ENCODE measurements around the gene TRIM72.
"Not testable (repeated sequence)": the region's sequence is repeated elsewhere in the genome, so short reads cannot be mapped to it uniquely, and the experiment has no call there.

TRIM72 gene

GRCh38 chr16:31216422-31217135 is 2.7 kb downstream of the TRIM72 start, which contains the start of gene PYDC1:
Gene PYDC1 (minus strand): TSS chr16:31217135. CDS start chr16:31217028, 107 bp downstream.
- peak; percentile 70 for DNase-seq

GRCh38 chr16:31217136-31217530 is 3.2 kb downstream of the TRIM72 start:
- no peak for DNase-seq

DNA sequence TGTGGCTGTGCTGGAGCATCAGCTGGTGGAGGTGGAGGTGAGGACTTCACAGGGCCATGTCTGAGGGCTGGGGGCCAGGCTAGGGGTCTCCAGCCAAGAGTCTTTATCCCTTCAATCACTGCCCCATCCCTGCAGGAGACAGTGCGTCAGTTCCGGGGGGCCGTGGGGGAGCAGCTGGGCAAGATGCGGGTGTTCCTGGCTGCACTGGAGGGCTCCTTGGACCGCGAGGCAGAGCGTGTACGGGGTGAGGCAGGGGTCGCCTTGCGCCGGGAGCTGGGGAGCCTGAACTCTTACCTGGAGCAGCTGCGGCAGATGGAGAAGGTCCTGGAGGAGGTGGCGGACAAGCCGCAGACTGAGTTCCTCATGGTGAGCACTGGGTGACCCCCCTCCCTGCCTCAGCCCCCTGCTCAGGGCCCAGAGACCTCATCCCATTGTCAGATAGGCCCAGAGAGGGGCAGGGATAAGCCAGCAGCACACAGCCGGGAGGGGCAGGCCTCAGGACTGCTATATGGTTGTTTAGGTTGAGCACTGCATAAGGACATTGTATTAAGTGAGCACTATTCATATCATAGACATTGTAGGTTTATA is 5.3 kb downstream of the TRIM72 start:
- DNase-seq: no peak

GRCh38 chr16:31221357-31222160 is 7.6 kb downstream of the TRIM72 start:
- DNase-seq: no peak

DNA sequence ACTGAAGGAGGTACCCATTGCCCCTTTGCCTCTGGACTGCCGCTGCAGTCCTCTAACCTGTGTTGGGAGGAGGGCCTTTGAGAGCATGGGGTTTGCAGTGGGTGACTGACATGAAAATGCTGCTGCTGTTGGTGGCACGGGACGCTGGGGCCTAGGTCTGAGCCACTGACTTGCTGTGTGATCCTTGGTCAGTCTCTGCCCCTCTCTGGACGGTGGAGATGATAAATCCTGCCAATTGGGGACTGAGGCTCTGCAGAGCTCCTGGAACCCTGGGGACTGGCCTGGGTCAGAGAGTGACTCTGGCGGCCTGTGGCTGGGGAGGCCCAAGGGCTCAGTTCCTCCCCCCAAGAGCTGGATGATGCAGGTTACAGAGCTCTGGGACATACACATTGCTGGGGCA is 9.1 kb downstream of the TRIM72 start:
- no peak for DNase-seq

- DNase-seq: no peak
These were observed 10.4 kb downstream of the TRIM72 start for GRCh38 chr16:31224092-31224955.

DNA sequence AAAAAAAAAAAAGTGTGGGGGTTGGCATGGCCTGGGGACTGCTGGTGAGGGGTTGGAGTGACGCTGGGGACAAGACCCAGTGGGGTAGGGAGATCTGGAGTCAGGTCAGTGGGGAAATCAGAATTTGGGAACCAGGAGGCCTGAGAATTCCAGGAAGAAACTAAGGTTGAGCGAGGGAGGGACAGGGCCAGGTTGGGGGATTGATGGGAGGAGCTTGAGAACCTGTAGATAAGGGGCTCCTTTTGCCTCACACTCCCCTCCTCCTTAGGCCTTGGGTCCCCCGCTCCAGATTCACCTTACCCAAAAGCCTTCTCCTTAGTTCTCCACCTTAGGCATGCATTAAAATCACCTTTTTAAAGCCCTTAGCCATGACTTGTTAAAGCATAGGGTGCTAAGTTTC is 11.3 kb downstream of the TRIM72 start:
- DNase-seq: no peak

DNA sequence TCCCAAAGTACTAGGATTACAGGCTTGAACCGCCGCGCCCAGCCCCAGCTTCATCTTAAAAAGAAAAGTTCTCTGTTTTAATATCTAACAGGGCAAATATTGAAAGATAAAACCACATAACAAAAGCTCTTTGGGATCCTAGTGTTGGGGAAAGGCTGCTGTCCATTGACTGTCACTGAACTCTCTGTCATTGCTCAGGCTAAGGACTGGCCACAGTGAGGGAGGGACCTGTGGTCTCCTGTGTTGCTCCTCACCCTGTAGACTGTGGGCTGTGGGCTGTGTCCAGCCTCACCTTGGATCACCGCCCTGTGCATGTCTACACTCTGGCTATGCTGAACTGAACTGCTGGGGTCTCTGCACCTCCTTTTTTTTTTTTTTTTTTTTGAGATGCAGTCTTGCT is 14.3 kb downstream of the TRIM72 start:
- DNase-seq: no peak

GRCh38 chr16:31229501-31229900 is 15.6 kb downstream of the TRIM72 start:
- DNase-seq: no peak

DNA sequence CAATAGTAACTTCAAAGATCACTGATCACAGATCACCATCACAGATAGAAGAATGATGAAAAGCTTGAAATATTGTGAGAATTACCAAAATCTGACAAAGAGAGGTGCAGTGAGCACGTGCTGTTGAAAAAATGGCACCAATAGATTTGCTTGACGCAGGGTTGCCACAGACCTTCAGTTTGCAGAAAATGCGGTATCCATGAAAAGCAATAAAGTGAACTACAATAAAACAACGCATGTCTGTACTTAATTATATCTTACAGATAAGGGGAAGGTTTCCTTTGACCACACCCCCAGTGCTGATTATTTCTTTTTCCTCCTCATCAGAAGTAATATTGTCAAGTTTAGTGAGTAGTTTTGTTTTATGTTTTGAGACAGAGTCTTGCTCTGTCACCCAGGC is 24.1 kb downstream of the TRIM72 start:
- DNase-seq: no peak

DNA sequence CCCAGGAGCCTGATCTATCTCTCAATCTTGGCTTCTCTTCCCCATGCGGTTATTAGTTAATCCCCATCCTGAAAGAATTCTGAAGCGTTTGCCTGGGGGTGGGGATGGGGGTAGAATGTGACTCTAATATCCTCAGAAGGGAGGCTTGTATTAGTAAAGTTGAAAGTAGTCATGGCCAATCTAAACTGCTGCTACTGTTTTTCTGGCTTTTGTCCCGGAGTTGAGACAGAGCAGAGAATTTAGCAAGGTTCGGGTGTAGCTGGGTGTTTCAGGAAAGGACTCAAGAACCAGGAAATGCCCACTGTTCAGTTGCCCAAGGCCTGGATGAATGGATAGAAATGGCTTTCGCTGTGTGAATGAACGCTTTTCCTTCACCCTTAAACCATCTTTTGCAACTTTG is 28.3 kb downstream of the TRIM72 start:
- no peak for DNase-seq

- DNase-seq: no peak
These were observed 30.1 kb downstream of the TRIM72 start for GRCh38 chr16:31243734-31244670.

GRCh38 chr16:31245598-31245997 is 31.7 kb downstream of the TRIM72 start:
- not testable (repeated sequence) for DNase-seq

- no peak for DNase-seq
These were observed 32.4 kb downstream of the TRIM72 start for GRCh38 chr16:31246296-31246695.

DNA sequence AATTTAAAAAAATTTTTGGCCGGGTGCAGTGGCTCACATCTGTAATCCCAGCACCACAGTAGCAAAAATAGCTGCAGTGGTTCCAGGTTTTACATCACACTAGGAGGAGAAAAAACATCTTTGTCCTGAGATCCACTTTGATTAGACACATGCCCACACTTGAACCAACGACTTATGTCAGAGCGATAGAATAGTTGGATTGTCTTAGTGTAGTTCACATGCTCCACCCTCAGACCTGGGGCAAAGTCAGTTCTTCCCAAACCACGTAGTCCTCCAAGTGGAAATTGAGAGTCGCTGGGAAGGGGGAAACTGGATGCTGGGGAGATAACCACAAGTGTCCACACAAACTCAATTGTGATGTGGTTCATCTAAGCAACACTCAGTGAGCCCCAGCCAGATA is 34.4 kb downstream of the TRIM72 start:
- DNase-seq: no peak

- DNase-seq: no peak
These were observed 37.0 kb downstream of the TRIM72 start for GRCh38 chr16:31250782-31251384.

DNA sequence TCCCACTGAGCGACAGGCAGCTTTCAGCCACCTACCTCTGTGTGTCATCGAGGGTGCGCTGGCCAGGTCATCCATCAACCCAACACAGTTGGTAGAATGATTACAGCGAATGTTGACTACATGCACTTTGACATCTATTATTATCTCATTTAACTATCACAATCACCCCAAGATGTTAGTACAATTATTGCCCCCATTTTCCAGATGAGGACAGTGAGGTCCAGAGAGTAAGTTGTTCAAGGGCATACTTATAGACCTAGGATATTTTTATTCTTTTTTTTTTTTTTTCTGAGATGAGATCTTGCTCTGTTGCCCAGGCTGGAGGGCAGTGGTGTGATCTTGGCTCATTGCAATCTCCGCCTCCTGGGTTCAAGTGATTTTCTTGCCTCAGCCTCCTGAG is 37.5 kb downstream of the TRIM72 start:
- DNase-seq: no peak

DNA sequence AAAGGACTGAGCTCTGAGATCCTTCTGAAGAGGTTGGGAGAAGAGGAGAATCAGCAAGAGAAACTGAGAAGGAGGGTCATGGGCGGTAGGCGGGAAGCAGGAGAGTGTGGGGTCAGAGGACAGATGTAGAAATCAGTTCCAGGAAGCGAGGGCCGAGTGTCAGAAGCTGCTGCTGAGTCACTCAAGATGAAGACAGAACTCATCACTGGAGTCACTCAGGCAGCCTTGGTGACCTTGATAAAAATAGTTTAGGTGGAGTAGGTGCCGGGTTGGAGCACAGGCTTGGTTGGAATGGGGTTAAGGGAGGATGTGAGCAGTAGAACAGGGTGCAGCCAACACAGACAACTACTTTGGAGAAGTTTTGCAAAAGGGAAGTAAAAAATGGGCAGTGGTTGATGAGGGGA is 39.7 kb downstream of the TRIM72 start:
- no peak for DNase-seq

DNA sequence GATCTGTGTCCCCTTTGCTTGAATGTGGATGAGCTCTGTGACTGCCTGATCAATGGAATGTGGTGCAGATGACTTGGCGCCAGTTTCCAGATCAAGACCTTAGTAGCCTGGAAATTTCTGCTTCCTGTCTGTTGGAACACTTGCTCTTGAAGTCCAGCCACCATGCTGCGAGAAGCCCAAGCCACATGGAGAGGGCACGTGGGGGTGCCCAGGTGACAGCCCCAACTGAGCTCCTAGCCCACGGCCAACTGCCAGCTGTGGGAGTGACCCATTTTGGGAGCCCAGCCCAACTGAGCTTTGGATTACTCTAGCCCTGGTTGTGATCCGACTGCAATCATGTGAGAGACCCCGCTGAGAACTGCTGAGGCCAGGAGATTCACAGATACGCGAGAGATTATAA is 42.5 kb downstream of the TRIM72 start:
- no peak for DNase-seq

GRCh38 chr16:31258366-31258765 is 44.4 kb downstream of the TRIM72 start:
- DNase-seq: no peak
